C4-2B (cell line): Measurements from ENCODE around the gene LRRC26.

Experiments
- H3K27ac ChIP-seq: fragments of 450-650 bp; 2 replicates; pipeline ENCODE4 v1.5.1; 2017
- CTCF ChIP-seq: fragments of 450-650 bp; conservative IDR thresholded peaks from 2 replicates; pipeline ENCODE4 v1.5.1; 2017; ENCODE audit warnings: mild to moderate bottlenecking
- ZFX ChIP-seq: fragments of 450-650 bp; IDR thresholded peaks from 2 replicates; pipeline ENCODE4 v1.6.1; 2017

The LRRC26 gene

GRCh38 chr9:137168904-137169856 is 671 bp downstream of the LRRC26 start:
- H3K27ac ChIP-seq, result peak overlapping the region; percentile 100
- TF ChIP-seq ZFX (peak; percentile 53), CTCF (no peak; the same call in 1 of the 2 replicates)

- TF ChIP-seq CTCF (no peak), ZFX (no peak)
- peak overlapping the region; percentile 100 for H3K27ac ChIP-seq
Observed at GRCh38 chr9:137168573-137168903, 1.3 kb downstream of the LRRC26 start.

GRCh38 chr9:137167747-137168572 is 1.9 kb downstream of the LRRC26 start:
- no peak for TF ChIP-seq ZFX
- no peak for TF ChIP-seq CTCF
- peak overlapping the region; percentile 100 for H3K27ac ChIP-seq

- TF ChIP-seq CTCF (no peak), ZFX (no peak)
- H3K27ac ChIP-seq, result peak overlapping the region; percentile 100
Observed at GRCh38 chr9:137167277-137167746, 2.5 kb downstream of the LRRC26 start.

- no peak for TF ChIP-seq CTCF
- TF ChIP-seq ZFX, result no peak
- peak overlapping the region; percentile 100 for H3K27ac ChIP-seq
Observed at GRCh38 chr9:137166380-137167229, 3.2 kb downstream of the LRRC26 start.

- no peak overlapping the region for H3K27ac ChIP-seq
- no peak for TF ChIP-seq ZFX
Observed at GRCh38 chr9:137165250-137165836, 4.5 kb downstream of the LRRC26 start.
